Osteocyte (in vitro differentiated cells): ENCODE measurements around the gene PAK5. TPM values are rescaled to one million over a fixed set of nuclear protein-coding genes. Genes with fewer than 3 reads are reported as not detected.

Experiments
- DNase-seq: peaks from one replicate; pipeline ENCODE4 v3.0.0; 2021; ENCODE audit warnings: mixed read lengths; ENCODE audit not compliant: unreplicated experiment; ENCODE audit errors: extremely low spot score
- H3K27ac Mint-ChIP-seq: one replicate; pipeline ENCODE4 v1.8.0; 2021; ENCODE audit warnings: mild to moderate bottlenecking, mixed read lengths; ENCODE audit not compliant: unreplicated experiment
- H3K27me3 Mint-ChIP-seq: one replicate; pipeline ENCODE4 v1.8.0; 2021; ENCODE audit warnings: mixed read lengths; ENCODE audit not compliant: unreplicated experiment
- H3K36me3 Mint-ChIP-seq: one replicate; pipeline ENCODE4 v1.8.0; 2021; ENCODE audit warnings: mixed read lengths; ENCODE audit not compliant: unreplicated experiment
- H3K4me1 Mint-ChIP-seq: one replicate; pipeline ENCODE4 v1.8.0; 2021; ENCODE audit warnings: mixed read lengths; ENCODE audit not compliant: unreplicated experiment
- H3K4me3 Mint-ChIP-seq: one replicate; pipeline ENCODE4 v1.8.0; 2021; ENCODE audit warnings: mild to moderate bottlenecking, moderate library complexity, mixed read lengths; ENCODE audit not compliant: unreplicated experiment
- H3K9me3 Mint-ChIP-seq: one replicate; pipeline ENCODE4 v1.8.0; 2021; ENCODE audit warnings: mixed read lengths; ENCODE audit not compliant: unreplicated experiment
- total RNA-seq: library from RNA; stranded (reverse); gene quantifications from 2 replicates; pipeline ENCODE4 v1.2.1, GENCODE V29; 2021
- TF ChIP-seq, protein P1 (sequence below): fragments of 200-600 bp; sonication (generic); IDR thresholded peaks from 2 replicates; pipeline ENCODE4 v1.5.0; 2021; ENCODE audit warnings: antibody characterized with exemption, mild to moderate bottlenecking, moderate library complexity

Gene PAK5
- total RNA-seq, 1 donor from 2014 or later, result not detected

DNA sequence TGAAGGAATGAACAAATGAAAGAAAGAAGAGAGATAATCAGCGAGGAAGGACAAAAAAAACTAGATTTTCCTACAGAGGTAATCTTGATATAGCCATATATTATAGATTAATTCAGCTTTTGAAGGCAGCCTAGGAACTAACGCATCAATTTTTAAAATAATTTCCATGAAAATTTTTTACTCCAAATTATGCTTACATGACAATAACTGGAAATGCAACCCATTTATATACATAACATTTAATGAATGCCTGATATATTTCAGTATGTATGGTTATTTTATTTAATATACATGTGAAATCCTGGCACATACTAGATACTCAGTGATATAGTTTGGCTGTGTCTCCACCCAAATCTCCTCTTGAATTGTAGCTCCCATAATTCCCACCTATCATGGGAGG lies 166.8 kb downstream of the PAK5 start:
- H3K27ac Mint-ChIP-seq, result no peak overlapping the region
- H3K4me1 Mint-ChIP-seq, result no peaks in the 10 kb centered on the region
- no peak overlapping the region for H3K4me3 Mint-ChIP-seq
- TF ChIP-seq, protein P1, sequence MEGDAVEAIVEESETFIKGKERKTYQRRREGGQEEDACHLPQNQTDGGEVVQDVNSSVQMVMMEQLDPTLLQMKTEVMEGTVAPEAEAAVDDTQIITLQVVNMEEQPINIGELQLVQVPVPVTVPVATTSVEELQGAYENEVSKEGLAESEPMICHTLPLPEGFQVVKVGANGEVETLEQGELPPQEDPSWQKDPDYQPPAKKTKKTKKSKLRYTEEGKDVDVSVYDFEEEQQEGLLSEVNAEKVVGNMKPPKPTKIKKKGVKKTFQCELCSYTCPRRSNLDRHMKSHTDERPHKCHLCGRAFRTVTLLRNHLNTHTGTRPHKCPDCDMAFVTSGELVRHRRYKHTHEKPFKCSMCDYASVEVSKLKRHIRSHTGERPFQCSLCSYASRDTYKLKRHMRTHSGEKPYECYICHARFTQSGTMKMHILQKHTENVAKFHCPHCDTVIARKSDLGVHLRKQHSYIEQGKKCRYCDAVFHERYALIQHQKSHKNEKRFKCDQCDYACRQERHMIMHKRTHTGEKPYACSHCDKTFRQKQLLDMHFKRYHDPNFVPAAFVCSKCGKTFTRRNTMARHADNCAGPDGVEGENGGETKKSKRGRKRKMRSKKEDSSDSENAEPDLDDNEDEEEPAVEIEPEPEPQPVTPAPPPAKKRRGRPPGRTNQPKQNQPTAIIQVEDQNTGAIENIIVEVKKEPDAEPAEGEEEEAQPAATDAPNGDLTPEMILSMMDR, result no peak
- H3K9me3 Mint-ChIP-seq, result no peaks in the 10 kb centered on the region
- no peaks in the 10 kb centered on the region for H3K36me3 Mint-ChIP-seq
- H3K27me3 Mint-ChIP-seq, result peaks cover 6% of the 10 kb centered on the region
- DNase-seq, result no peak

DNA sequence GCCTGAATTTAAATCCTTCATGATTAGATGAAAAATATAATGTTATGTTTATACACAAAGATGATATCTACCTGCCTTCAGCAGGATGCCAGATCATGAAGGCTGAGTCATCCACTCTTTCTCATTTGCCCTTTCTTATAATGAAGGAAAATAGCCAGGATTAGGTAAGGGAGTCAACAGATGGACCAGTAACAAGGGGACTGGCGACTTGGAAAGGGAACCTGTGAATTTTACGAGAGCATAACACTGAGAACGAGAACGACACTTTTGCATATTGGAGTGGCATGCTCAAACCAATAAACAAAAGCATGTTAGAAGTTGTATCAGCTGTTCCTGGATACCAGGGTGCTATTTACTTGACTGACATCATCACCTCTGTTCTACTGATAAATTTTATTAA lies 170.5 kb downstream of the PAK5 start:
- H3K4me3 Mint-ChIP-seq, result no peak overlapping the region
- peaks cover 4% of the 10 kb centered on the region for H3K27me3 Mint-ChIP-seq
- H3K9me3 Mint-ChIP-seq, result no peaks in the 10 kb centered on the region
- no peak for DNase-seq
- TF ChIP-seq, protein P1, result no peak
- H3K36me3 Mint-ChIP-seq, result no peaks in the 10 kb centered on the region
- H3K4me1 Mint-ChIP-seq, result no peaks in the 10 kb centered on the region
- H3K27ac Mint-ChIP-seq, result no peak overlapping the region

- no peak overlapping the region for H3K4me3 Mint-ChIP-seq
These were observed 175.5 kb downstream of the PAK5 start for GRCh38 chr20:9663423-9663822.

GRCh38 chr20:9660236-9660868 lies 178.5 kb downstream of the PAK5 start:
- TF ChIP-seq, protein P1, result no peak
- H3K36me3 Mint-ChIP-seq, result no peaks in the 10 kb centered on the region
- H3K4me3 Mint-ChIP-seq, result no peak overlapping the region
- no peak for DNase-seq
- H3K4me1 Mint-ChIP-seq, result no peaks in the 10 kb centered on the region
- no peak overlapping the region for H3K27ac Mint-ChIP-seq
- H3K27me3 Mint-ChIP-seq, result no peaks in the 10 kb centered on the region
- H3K9me3 Mint-ChIP-seq, result no peaks in the 10 kb centered on the region

More at GRCh38 chr20:9663423-9663822, 175.5 kb downstream of the PAK5 start:
- TF ChIP-seq, protein P1, result no peak
- no peak overlapping the region for H3K27ac Mint-ChIP-seq
- no peak for DNase-seq
- no peaks in the 10 kb centered on the region for H3K27me3 Mint-ChIP-seq
- no peaks in the 10 kb centered on the region for H3K36me3 Mint-ChIP-seq
- no peaks in the 10 kb centered on the region for H3K9me3 Mint-ChIP-seq
- no peaks in the 10 kb centered on the region for H3K4me1 Mint-ChIP-seq

GRCh38 chr20:9647741-9648140 lies 191.1 kb downstream of the PAK5 start:
- no peaks in the 10 kb centered on the region for H3K4me1 Mint-ChIP-seq
- no peak overlapping the region for H3K4me3 Mint-ChIP-seq
- H3K36me3 Mint-ChIP-seq, result no peaks in the 10 kb centered on the region
- TF ChIP-seq, protein P1, result no peak
- H3K27ac Mint-ChIP-seq, result no peak overlapping the region
- H3K9me3 Mint-ChIP-seq, result no peaks in the 10 kb centered on the region
- DNase-seq, result no peak
- peaks cover 7% of the 10 kb centered on the region for H3K27me3 Mint-ChIP-seq
